Duodenal mucosa (tissue), 2 donors: ENCODE data around the gene FABP6.
"Not testable (repeated sequence)": the region's sequence is repeated elsewhere in the genome, so short reads cannot be mapped to it uniquely, and the experiment has no call there.

Source experiments
- H3K27ac ChIP-seq: one replicate; pipeline ENCODE4 v1.7.0; 2013; ENCODE audit warnings: low read depth, low read length
- H3K27me3 ChIP-seq, 2 donors: one replicate each; pipeline ENCODE4 v1.7.0; 2013; ENCODE audit warnings: low read length in 2 of 2, control low read depth in 1 of 2; ENCODE audit not compliant: insufficient read depth in 2 of 2, control insufficient read depth in 1 of 2
- H3K36me3 ChIP-seq, 2 donors: one replicate each; pipeline ENCODE4 v1.7.0; 2013; ENCODE audit warnings: low read length in 2 of 2, control low read depth in 1 of 2; ENCODE audit not compliant: insufficient read depth in 2 of 2, control insufficient read depth in 1 of 2
- H3K4me1 ChIP-seq, 2 donors: one replicate each; pipeline ENCODE4 v1.7.0; 2013; ENCODE audit warnings: low read length in 2 of 2, control low read depth in 1 of 2; ENCODE audit not compliant: insufficient read depth in 2 of 2, control insufficient read depth in 1 of 2
- H3K4me3 ChIP-seq, 2 donors: one replicate each; pipeline ENCODE4 v1.7.0; 2013; ENCODE audit warnings: low read length in 2 of 2, low read depth in 1 of 2
- H3K9ac ChIP-seq, 2 donors: one replicate each; pipeline ENCODE4 v1.7.0; 2013; ENCODE audit warnings: low read length in 2 of 2, low read depth in 1 of 2
- H3K9me3 ChIP-seq, 2 donors: one replicate each; pipeline ENCODE4 v1.7.0; 2013; ENCODE audit warnings: low read length in 2 of 2, control low read depth in 1 of 2; ENCODE audit not compliant: control insufficient read depth in 1 of 2

FABP6 gene

DNA sequence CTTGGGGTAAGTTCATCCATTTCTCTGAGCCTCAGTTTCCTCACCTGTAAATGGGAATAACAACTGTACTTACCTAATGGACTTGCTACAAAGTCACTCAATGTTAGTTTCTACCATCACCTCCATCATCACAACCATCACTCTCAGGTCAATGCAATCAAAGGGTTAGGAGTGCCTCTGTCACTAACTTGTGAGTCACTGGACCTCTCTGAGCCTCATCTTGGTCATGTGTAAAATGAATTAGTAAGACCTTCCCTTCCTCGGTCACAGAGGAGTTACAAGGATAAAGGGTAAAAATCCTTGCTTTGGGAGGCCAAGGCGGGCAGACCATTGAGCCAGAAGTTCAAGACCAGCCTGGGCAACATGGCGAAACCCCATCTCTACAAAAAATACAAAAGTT lies 12.8 kb downstream of the FABP6 start:
- H3K4me1 ChIP-seq: no peaks in the 10 kb centered on the region
- no peak overlapping the region for H3K27ac ChIP-seq
- H3K9ac ChIP-seq: no peak overlapping the region
- H3K27me3 ChIP-seq: no peaks in the 10 kb centered on the region
- H3K36me3 ChIP-seq: no peaks in the 10 kb centered on the region
- H3K4me3 ChIP-seq: no peak overlapping the region
- H3K9me3 ChIP-seq: no peaks in the 10 kb centered on the region

DNA sequence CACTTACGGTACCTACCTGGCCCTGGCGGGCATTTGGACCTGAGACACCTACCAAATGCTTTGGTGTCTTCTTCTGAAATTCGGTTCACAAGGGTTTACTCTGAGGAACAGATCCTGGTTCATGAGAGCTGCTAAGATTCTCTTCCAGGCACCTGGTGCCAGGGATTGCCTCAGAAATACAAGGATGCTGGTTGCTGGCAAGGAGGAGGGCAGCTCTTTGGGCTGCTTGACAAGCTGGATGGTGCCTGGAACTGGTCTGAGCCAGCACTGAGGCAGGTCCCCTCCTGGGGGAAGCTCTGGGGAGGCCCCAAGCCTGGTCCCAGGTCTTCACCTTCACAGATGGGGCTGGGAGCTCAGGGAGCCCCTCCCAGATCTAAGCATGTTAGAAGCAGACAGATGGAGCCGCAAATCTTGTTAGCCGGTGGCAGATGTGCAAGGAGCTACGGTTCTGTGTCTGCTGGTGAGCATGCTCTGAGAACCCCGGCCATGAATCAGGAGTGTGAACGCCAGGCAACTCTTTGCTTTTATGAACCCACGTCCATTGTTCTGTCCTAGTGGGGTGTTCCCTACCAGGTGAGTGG lies 16.3 kb downstream of the FABP6 start:
- Histone ChIP-seq H3K4me3 (no peak overlapping the region), H3K4me1 (no peaks in the 10 kb centered on the region), H3K36me3 (no peaks in the 10 kb centered on the region), H3K27me3 (no peaks in the 10 kb centered on the region), H3K9ac (no peak overlapping the region), H3K27ac (no peak overlapping the region), H3K9me3 (no peaks in the 10 kb centered on the region)

- H3K27me3 ChIP-seq, H3K4me3 ChIP-seq, H3K36me3 ChIP-seq, H3K9me3 ChIP-seq, H3K9ac ChIP-seq, H3K4me1 ChIP-seq, H3K27ac ChIP-seq: not testable (repeated sequence)
These were observed 20.3 kb downstream of the FABP6 start for GRCh38 chr5:160249570-160249969.

- Histone ChIP-seq H3K27me3 (no peaks in the 10 kb centered on the region), H3K36me3 (peaks cover 0 to 9% of the 10 kb centered on the region in 2 donors), H3K9ac (no peak overlapping the region), H3K4me1 (no peaks in the 10 kb centered on the region), H3K9me3 (no peaks in the 10 kb centered on the region), H3K27ac (no peak overlapping the region), H3K4me3 (no peak overlapping the region)
These were observed 20.9 kb downstream of the FABP6 start for GRCh38 chr5:160250226-160250625.

DNA sequence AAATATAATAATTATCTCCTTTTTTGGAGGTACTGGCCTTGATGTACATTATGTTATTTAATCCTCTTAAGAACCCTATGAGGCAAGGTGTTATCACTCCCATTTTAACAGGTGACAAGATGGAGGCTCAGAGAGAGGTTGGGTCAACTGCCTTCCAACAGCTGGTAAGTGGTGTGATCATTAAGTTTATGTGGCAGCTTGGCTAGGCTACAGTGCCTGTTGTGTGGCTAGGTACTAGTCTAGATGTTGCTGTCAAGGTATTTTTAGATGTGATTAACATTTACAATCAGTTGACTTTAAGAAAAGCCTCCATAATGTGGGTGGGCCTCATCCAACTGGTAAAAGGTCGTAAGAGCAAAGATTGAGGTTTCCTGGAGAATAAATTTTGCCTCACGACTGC lies 21.5 kb downstream of the FABP6 start:
- no peaks in the 10 kb centered on the region for H3K27me3 ChIP-seq
- H3K9ac ChIP-seq: no peak overlapping the region
- no peaks in the 10 kb centered on the region for H3K4me1 ChIP-seq
- H3K36me3 ChIP-seq: peaks cover 0 to 9% of the 10 kb centered on the region in 2 donors
- no peak overlapping the region for H3K27ac ChIP-seq
- H3K4me3 ChIP-seq: no peak overlapping the region
- H3K9me3 ChIP-seq: no peaks in the 10 kb centered on the region

DNA sequence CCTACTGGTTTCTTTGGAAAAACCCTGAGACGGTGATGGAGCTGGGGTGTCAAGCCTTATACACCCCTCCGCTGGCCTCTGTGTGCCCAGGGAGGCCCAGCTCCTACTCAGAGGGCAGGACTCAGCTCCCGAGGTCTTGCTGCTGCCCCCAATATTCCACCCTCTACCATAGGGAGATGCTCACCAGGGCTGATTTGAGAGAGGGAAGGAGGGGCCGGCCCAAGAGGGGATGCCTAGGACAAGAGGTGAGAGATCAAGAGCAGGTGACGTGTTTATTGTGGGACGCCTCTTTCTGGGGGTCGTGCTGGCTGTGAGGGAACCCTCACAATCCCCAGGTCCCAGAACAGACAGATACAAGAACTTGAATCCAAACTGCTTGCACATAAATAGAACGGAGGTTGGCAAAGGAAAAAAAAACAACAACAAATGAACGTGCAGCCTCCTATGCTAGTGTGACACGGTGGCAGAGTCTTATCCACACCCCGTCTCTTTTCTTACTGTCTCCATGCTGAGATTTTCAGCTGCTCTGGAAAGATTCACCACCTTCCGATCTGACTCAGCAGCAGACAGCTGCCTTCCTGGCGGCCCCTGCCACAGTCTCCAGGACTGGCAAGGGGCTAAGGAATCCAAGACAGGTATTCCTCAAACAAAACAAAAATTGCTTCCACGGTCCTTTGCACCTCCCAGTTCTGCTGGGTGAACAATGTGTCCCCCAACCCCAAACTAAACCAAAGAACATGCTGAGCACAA lies 22.3 kb downstream of the FABP6 start:
- Histone ChIP-seq H3K9ac (no peak overlapping the region), H3K4me3 (no peak overlapping the region), H3K36me3 (peaks cover 0 to 9% of the 10 kb centered on the region in 2 donors), H3K9me3 (no peaks in the 10 kb centered on the region), H3K27ac (no peak overlapping the region), H3K27me3 (no peaks in the 10 kb centered on the region), H3K4me1 (no peaks in the 10 kb centered on the region)

DNA sequence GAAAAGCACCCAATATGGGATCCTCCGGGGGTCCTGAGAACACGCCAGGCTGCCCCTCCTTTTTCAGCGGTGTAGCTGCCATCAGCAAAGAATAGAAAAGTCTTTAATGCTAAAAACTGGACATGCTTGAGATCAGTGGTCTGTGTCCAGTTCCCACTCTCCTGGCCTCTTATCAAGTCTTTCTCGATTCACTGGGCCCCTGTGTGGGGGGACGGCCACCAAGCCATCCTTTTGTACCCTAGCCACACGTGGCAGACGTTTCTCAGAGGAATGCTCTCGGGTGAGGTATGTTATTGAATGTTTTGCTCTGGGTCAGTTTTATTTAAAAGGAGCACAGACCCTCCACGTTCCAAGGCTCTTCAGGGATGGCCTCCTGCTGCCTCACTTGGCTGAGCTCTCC lies 23.6 kb downstream of the FABP6 start:
- H3K27ac ChIP-seq: no peak overlapping the region
- no peaks in the 10 kb centered on the region for H3K27me3 ChIP-seq
- no peaks in the 10 kb centered on the region for H3K9me3 ChIP-seq
- H3K4me1 ChIP-seq: no peaks in the 10 kb centered on the region
- peaks cover 0 to 9% of the 10 kb centered on the region in 2 donors for H3K36me3 ChIP-seq
- H3K4me3 ChIP-seq: no peak overlapping the region
- H3K9ac ChIP-seq: no peak overlapping the region

- Histone ChIP-seq H3K4me1 (no peaks in the 10 kb centered on the region), H3K4me3 (no peak overlapping the region), H3K9me3 (no peaks in the 10 kb centered on the region), H3K27me3 (no peaks in the 10 kb centered on the region), H3K36me3 (peaks cover 0 to 9% of the 10 kb centered on the region in 2 donors), H3K9ac (no peak overlapping the region), H3K27ac (no peak overlapping the region)
These were observed 24.1 kb downstream of the FABP6 start for GRCh38 chr5:160253441-160253840.

- Histone ChIP-seq H3K36me3 (peaks cover 0 to 9% of the 10 kb centered on the region in 2 donors), H3K9ac (no peak overlapping the region), H3K27ac (no peak overlapping the region)
These were observed 25.4 kb downstream of the FABP6 start for GRCh38 chr5:160254706-160255105.

DNA sequence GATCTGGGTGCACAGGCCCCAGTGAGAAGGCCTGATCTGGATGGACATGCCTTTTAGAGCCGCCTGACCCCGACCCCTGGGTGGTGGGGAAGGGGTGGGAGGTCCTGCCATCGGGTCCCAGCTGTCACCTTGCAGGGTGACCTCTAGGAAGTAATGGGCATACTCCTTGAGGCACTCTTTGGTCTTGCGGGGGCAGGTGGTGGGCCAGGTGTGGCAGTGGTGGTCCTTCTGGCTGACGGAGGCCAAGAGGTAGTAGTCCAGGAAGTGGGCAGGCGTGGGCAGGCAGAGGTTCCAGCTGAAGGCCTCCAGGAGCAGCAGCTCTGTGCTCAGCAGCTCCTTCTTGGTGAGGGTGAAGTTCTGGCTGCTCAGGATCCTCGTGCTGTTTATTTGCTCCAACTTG lies 30.0 kb downstream of the FABP6 start:
- no peaks in the 10 kb centered on the region for H3K27me3 ChIP-seq
- H3K9me3 ChIP-seq: no peaks in the 10 kb centered on the region
- H3K4me1 ChIP-seq: peaks cover 23 to 24% of the 10 kb centered on the region in 2 donors
- H3K4me3 ChIP-seq: no peak overlapping the region
- no peak overlapping the region for H3K9ac ChIP-seq
- H3K36me3 ChIP-seq: peaks cover 0 to 2% of the 10 kb centered on the region in 2 donors
- H3K27ac ChIP-seq: no peak overlapping the region

More at GRCh38 chr5:160254706-160255105, 25.4 kb downstream of the FABP6 start:
- no peaks in the 10 kb centered on the region for H3K4me1 ChIP-seq
- no peak overlapping the region for H3K4me3 ChIP-seq
- H3K9me3 ChIP-seq: no peaks in the 10 kb centered on the region
- H3K27me3 ChIP-seq: no peaks in the 10 kb centered on the region
